ENCODE measurements around the gene URM1. TPM values are rescaled to one million over a fixed set of nuclear protein-coding genes. Genes with fewer than 3 reads are reported as not detected.
"Not testable (repeated sequence)": the region's sequence is repeated elsewhere in the genome, so short reads cannot be mapped to it uniquely, and the experiment has no call there.

Gene URM1
- total RNA-seq, 2 donors from 2014 or later: 25.3 to 71.8 TPM

DNA sequence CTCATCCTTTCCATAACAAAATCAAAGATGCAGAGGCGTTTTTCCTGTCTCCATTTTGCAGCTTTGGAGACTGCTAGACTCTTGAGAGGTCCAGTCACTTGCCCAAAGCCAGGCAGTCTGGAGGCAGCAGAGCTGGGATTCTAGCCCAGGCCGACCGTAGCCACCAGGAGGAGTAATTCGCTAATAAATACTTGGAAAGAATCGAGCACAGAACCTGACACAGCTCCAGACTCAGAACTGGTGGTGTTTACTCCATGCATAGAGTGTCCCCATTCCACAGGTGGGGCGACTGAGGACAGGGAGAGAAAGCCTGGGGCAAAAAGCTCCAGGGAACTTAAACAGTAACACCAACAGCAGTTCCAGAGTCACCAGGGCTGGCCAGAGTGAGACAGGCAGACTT is 38.8 kb downstream of the URM1 start:
- H3K27me3 ChIP-seq (replicated peaks; ENCODE audit: insufficient read depth): no peaks in the 10 kb centered on the region
- H3K27ac ChIP-seq: no peak overlapping the region
- no peaks in the 10 kb centered on the region for H3K9me3 ChIP-seq
- H3K36me3 ChIP-seq: no peaks in the 10 kb centered on the region
- no peak for DNase-seq (ENCODE audit: low spot score)
- TF ChIP-seq, protein P1, sequence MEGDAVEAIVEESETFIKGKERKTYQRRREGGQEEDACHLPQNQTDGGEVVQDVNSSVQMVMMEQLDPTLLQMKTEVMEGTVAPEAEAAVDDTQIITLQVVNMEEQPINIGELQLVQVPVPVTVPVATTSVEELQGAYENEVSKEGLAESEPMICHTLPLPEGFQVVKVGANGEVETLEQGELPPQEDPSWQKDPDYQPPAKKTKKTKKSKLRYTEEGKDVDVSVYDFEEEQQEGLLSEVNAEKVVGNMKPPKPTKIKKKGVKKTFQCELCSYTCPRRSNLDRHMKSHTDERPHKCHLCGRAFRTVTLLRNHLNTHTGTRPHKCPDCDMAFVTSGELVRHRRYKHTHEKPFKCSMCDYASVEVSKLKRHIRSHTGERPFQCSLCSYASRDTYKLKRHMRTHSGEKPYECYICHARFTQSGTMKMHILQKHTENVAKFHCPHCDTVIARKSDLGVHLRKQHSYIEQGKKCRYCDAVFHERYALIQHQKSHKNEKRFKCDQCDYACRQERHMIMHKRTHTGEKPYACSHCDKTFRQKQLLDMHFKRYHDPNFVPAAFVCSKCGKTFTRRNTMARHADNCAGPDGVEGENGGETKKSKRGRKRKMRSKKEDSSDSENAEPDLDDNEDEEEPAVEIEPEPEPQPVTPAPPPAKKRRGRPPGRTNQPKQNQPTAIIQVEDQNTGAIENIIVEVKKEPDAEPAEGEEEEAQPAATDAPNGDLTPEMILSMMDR (IDR thresholded peaks at IDR 0.05): no peak
- H3K4me3 ChIP-seq: no peak overlapping the region
- no peak for ATAC-seq (ENCODE audit: insufficient number of reproducible peaks, low FRiP score, low read depth)
- no peaks in the 10 kb centered on the region for H3K4me1 ChIP-seq (ENCODE audit: control insufficient read depth in 1 of 2, low read depth in 2 of 2)

DNA sequence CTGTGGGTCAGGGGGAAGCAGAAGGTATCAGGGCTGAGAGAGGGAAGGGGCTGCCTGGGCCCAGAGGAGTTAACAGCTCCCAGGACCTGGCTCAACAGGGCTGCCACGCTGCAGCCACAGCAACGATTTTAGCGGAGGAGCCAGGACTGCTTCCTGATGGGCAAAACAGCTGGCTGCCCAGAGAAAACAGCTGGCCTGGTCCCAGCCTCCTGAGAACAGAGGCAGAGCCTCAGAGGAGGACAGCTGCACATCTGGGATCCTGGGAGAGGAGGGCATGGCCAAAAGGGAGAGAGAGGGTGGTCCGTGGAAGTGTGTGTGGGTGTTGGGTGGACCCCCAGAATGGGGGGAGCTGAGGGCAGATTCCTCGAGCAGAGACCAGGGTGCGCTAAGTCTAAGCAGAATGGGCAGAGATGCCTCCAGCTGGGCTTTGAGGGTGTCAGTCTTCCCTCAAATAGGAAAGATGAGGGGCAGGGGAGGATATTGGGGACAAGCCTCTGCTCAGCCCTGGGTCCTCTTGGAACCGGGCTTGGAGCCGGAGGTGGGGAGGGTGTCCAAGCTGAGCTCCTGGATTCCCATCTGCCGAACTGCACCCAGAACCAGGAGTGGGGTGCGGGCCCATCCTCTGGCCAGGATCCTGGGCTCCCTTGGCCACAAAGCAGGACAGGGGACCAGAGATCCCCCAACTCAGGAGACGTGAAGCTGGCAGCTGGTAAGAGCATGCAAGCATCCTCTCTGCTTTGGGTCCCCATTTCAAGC is 40.4 kb downstream of the URM1 start:
- no peak for DNase-seq (ENCODE audit: low spot score)
- TF ChIP-seq, protein P1 (IDR thresholded peaks at IDR 0.05): no peak
- H3K27me3 ChIP-seq (replicated peaks; ENCODE audit: insufficient read depth): no peaks in the 10 kb centered on the region
- H3K4me1 ChIP-seq (ENCODE audit: control insufficient read depth in 1 of 2, low read depth in 2 of 2): no peaks in the 10 kb centered on the region
- H3K9me3 ChIP-seq: no peaks in the 10 kb centered on the region
- H3K27ac ChIP-seq: no peak overlapping the region
- no peak for ATAC-seq (ENCODE audit: insufficient number of reproducible peaks, low FRiP score, low read depth)
- no peak overlapping the region for H3K4me3 ChIP-seq
- H3K36me3 ChIP-seq: no peaks in the 10 kb centered on the region

DNA sequence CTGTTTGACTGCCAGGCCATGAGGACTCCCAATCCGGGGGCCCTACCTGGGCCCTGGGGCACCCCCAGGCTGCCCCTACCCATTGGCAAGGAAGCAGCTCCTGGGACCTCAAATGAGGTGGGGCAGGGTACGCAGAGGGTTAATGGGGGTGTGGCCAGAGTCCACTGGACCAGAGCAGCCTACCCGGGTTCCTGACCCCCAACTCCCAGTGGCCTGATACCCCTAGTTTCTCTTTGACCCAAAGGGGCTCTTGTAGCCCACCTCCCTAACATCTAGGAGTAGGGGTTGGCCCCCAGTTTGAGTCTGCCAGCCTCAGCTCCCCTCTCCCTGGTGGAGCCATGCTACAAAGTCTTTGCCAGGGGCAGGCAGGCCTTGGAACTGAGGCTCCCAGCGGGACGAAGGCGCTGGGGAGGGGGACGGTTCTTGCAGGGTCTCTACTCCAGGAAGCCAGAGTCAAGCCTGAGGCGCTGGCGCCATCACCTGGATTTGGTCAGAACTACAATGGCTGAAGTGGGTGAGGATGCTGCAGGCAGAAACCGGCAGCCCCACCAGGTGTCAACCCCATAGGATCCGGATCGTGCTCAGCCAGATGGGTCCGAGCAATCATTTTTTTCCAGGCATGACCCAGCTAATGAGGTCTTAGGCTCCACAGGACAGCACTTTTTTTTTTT is 41.1 kb downstream of the URM1 start:
- H3K4me3 ChIP-seq: no peak overlapping the region
- H3K9me3 ChIP-seq: no peaks in the 10 kb centered on the region
- DNase-seq (ENCODE audit: low spot score) (no peak), ATAC-seq (ENCODE audit: insufficient number of reproducible peaks, low FRiP score, low read depth) (no peak)
- H3K4me1 ChIP-seq (ENCODE audit: control insufficient read depth in 1 of 2, low read depth in 2 of 2): no peaks in the 10 kb centered on the region
- H3K27ac ChIP-seq: no peak overlapping the region
- no peaks in the 10 kb centered on the region for H3K27me3 ChIP-seq (replicated peaks; ENCODE audit: insufficient read depth)
- no peaks in the 10 kb centered on the region for H3K36me3 ChIP-seq
- TF ChIP-seq, protein P1 (IDR thresholded peaks at IDR 0.05): no peak

DNA sequence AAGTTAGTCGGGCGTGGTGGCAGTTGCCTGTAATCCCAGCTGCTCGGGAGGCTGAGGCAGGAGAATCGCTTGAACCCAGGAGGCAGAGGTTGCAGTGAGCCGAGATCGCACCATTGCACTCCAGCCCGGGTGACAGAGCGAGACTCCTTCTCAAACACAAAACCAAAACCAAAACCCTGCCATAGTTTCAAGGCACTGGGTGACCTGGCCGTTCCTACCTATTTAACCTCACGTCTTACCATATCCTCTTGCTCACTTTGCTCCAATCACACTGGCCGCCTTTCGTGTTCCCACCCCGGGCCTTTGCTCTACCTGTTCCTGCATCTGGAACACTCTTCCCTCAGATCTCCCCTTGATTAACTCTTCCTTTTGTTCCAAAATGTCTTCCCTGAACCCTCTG is 42.6 kb downstream of the URM1 start:
- H3K27ac ChIP-seq; H3K36me3 ChIP-seq; DNase-seq (ENCODE audit: low spot score); H3K27me3 ChIP-seq (replicated peaks; ENCODE audit: insufficient read depth); H3K4me3 ChIP-seq; H3K9me3 ChIP-seq; ATAC-seq (ENCODE audit: insufficient number of reproducible peaks, low FRiP score, low read depth); H3K4me1 ChIP-seq (ENCODE audit: control insufficient read depth in 1 of 2, low read depth in 2 of 2): not testable (repeated sequence)

DNA sequence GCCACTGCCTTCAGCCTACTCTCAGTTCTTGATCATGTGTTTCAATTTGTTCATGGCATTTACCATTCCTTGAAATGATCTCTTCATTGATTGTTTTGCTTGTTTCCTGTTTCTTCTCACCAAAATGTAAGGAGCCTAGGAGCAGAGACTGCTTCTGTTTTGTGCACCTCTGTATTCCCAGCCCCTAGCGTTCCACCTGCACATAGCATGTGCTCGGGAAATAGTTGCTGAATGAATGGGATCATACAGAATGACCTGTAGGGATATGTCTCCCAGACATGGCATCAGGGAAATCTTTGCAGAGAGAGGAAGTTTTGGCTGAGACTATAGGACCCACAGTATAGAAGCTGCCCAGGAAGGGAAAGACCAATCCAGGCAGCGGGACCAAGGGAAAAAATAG is 43.3 kb downstream of the URM1 start:
- TF ChIP-seq, protein P1 (IDR thresholded peaks at IDR 0.05): no peak
- Histone ChIP-seq H3K36me3 (no peaks in the 10 kb centered on the region), H3K4me1 (ENCODE audit: control insufficient read depth in 1 of 2, low read depth in 2 of 2) (peaks cover 6 to 8% of the 10 kb centered on the region in 2 donors), H3K4me3 (no peak overlapping the region), H3K9me3 (no peaks in the 10 kb centered on the region), H3K27me3 (replicated peaks; ENCODE audit: insufficient read depth) (no peaks in the 10 kb centered on the region), H3K27ac (no peak overlapping the region)
- DNase-seq (ENCODE audit: low spot score): no peak
- no peak for ATAC-seq (ENCODE audit: insufficient number of reproducible peaks, low FRiP score, low read depth)
